BE2C (cell line): ENCODE results near the gene FANCC.

Experiments
- DNase-seq: peaks from one replicate; pipeline ENCODE4 v3.0.0-alpha.2; 2020
- H3K27me3 ChIP-seq: fragments of 250-450 bp; sonication (Bioruptor Pico); 2 replicates; pipeline ENCODE4 v1.5.1; 2020; ENCODE audit warnings: mild to moderate bottlenecking
- H3K36me3 ChIP-seq: fragments of 250-450 bp; sonication (Bioruptor Pico); 2 replicates; pipeline ENCODE4 v1.5.1; 2020; ENCODE audit warnings: mild to moderate bottlenecking
- H3K4me1 ChIP-seq: fragments of 250-450 bp; sonication (Bioruptor Pico); 2 replicates; pipeline ENCODE4 v1.5.1; 2020
- H3K4me3 ChIP-seq: 2 replicates; pipeline ENCODE4 v1.5.1; 2011; ENCODE audit warnings: low read depth, low read length
- H3K9me3 ChIP-seq: fragments of 250-450 bp; sonication (Bioruptor Pico); 2 replicates; pipeline ENCODE4 v1.5.1; 2020
- CTCF ChIP-seq: IDR thresholded peaks from 2 replicates; pipeline ENCODE4 v1.5.1; 2012; ENCODE audit warnings: mild to moderate bottlenecking, low read depth, low read length

The FANCC gene

GRCh38 chr9:95137587-95138145 is 179.8 kb downstream of the FANCC start:
- Histone ChIP-seq H3K4me1 (peaks cover 42% of the 10 kb centered on the region), H3K9me3 (no peaks in the 10 kb centered on the region), H3K4me3 (peak overlapping the region; percentile 17; the same call in 1 of the 2 replicates), H3K36me3 (no peaks in the 10 kb centered on the region), H3K27me3 (no peaks in the 10 kb centered on the region)
- TF ChIP-seq CTCF: no peak
- peak; percentile 77 for DNase-seq

DNA sequence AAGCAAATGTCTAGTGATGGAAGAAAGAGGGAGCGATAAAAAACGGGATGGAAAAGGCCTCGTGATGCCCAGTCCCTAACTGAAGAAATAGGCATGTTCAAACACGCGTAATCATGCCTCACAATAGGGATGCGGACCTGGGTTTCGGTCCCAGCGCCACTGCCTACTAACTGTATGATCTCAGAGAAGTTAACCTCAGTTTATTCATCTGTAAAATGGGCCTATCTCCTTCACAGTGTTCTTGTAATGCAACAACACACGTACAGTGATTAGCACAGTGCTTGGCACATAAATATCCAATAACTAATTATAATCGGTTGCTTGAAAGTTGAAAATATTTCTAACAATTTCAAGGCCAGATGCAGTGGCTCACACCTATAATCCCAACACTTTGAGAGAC is 181.8 kb downstream of the FANCC start:
- no peak for TF ChIP-seq CTCF

GRCh38 chr9:95134457-95134881 is 183.0 kb downstream of the FANCC start:
- no peaks in the 10 kb centered on the region for H3K27me3 ChIP-seq
- no peak for TF ChIP-seq CTCF
- peaks cover 60% of the 10 kb centered on the region for H3K4me1 ChIP-seq
- H3K9me3 ChIP-seq: no peaks in the 10 kb centered on the region
- H3K4me3 ChIP-seq: no peak overlapping the region
- no peaks in the 10 kb centered on the region for H3K36me3 ChIP-seq
- DNase-seq: no peak

More for the DNA sequence above, 181.8 kb downstream of the FANCC start:
- DNase-seq: no peak
- no peaks in the 10 kb centered on the region for H3K27me3 ChIP-seq
- no peaks in the 10 kb centered on the region for H3K9me3 ChIP-seq
- H3K36me3 ChIP-seq: no peaks in the 10 kb centered on the region
- H3K4me1 ChIP-seq: peaks cover 60% of the 10 kb centered on the region
- H3K4me3 ChIP-seq: no peak overlapping the region

DNA sequence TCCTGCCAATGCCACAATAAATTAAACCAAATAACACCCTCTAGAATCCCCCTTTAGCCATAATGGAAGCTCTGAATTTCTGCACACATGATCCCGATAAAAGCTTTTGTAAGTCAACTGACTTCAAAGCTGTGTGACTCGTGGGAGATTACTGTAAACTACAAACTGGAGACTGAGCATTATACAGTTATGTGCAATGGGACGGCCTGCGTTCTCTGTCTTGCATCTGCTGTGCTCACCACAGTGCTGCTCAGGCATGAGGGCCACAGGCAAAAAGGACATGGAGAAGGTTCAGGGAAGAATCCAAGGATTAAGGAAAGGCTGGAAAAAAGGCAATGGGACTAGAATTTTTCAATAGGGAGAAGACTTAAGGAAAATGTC is 184.2 kb downstream of the FANCC start:
- Histone ChIP-seq H3K36me3 (no peaks in the 10 kb centered on the region), H3K4me3 (peak overlapping the region; percentile 8; the same call in 1 of the 2 replicates), H3K9me3 (no peaks in the 10 kb centered on the region), H3K4me1 (peaks cover 52% of the 10 kb centered on the region), H3K27me3 (no peaks in the 10 kb centered on the region)
- TF ChIP-seq CTCF: no peak
- peak; percentile 55 for DNase-seq

GRCh38 chr9:95132366-95133324 is 184.9 kb downstream of the FANCC start:
- DNase-seq: peak; percentile 90
- Histone ChIP-seq H3K4me1 (peaks cover 48% of the 10 kb centered on the region), H3K9me3 (no peaks in the 10 kb centered on the region), H3K4me3 (peak overlapping the region; percentile 25), H3K27me3 (no peaks in the 10 kb centered on the region), H3K36me3 (no peaks in the 10 kb centered on the region)
- TF ChIP-seq CTCF: no peak
